ENCODE results near the gene SSU72.

DNA sequence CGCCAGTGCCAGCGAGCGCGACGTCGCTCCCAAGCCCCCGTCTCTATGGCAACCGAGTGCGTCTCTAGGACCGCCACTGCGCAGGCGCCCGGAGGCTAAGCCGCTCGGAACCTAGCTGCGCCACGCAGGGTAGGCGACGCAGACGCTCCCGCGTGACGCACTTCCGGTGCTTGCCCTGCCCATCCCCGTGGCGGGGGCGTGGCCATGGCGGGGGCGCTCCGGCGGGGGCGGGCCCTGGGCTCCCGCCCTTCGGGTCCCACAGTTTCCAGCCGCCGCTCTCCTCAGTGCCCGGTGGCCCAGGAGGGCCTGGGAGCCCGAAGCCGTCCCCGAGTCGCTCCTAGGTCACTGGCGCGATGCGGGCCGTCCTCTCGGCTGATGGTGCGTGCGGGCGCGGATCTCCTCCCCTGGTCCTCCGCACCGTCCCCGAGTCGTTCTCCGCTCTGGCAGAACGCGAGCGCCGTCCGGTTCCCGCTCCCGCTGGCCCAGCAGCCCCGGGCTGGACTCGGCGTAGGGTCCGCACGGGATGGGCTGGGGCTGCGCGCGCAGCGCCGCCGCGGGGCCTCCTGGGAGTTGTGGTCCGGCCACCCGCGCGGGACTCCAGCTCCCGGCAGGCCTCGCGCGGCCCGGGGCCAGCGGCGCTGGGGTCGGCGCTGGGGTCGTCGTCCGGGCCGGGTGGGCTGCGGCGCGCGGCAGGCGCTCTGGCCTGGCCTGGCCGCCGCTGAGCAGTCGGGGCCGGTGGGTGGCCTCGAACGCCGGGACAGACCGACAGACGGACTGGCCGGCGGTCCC lies 40.8 kb upstream of the SSU72 start, which contains the start of gene MIB2:
- TF ChIP-seq, protein P1, sequence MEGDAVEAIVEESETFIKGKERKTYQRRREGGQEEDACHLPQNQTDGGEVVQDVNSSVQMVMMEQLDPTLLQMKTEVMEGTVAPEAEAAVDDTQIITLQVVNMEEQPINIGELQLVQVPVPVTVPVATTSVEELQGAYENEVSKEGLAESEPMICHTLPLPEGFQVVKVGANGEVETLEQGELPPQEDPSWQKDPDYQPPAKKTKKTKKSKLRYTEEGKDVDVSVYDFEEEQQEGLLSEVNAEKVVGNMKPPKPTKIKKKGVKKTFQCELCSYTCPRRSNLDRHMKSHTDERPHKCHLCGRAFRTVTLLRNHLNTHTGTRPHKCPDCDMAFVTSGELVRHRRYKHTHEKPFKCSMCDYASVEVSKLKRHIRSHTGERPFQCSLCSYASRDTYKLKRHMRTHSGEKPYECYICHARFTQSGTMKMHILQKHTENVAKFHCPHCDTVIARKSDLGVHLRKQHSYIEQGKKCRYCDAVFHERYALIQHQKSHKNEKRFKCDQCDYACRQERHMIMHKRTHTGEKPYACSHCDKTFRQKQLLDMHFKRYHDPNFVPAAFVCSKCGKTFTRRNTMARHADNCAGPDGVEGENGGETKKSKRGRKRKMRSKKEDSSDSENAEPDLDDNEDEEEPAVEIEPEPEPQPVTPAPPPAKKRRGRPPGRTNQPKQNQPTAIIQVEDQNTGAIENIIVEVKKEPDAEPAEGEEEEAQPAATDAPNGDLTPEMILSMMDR (conservative IDR thresholded peaks at IDR 0.05), result no peak
- no peak for TF ChIP-seq EZH2 (IDR thresholded peaks at IDR 0.05; ENCODE audit: low read depth)
